GM23338 (cell line): ENCODE data around the gene SETDB1. TPM values are rescaled to one million over a fixed set of nuclear protein-coding genes. Genes with fewer than 3 reads are reported as not detected.

Experiments used
- ATAC-seq: fragments of 200-7000 bp; cut with Tn5 transposase; 3 replicates; pipeline ENCODE4 v1.9.1; 2020
- DNase-seq: peaks from one replicate; pipeline ENCODE4 v3.0.0-alpha.2; 2015; ENCODE audit warnings: low spot score
- H2AFZ ChIP-seq: fragments of 200-600 bp; sonication (generic); 2 replicates; pipeline ENCODE4 v1.8.0; 2016; ENCODE audit warnings: antibody characterized with exemption, mild to moderate bottlenecking, moderate library complexity
- H3F3A ChIP-seq: fragments of 200-600 bp; sonication (generic); replicated peaks from 2 replicates; pipeline ENCODE4 v1.8.0; 2017; ENCODE audit warnings: antibody characterized with exemption, mixed run types, low read depth
- H3K27ac ChIP-seq: fragments of 200-600 bp; sonication (generic); 2 replicates; pipeline ENCODE4 v1.6.1; 2016; ENCODE audit warnings: low read depth
- H3K27me3 ChIP-seq: fragments of 200-600 bp; sonication (generic); 2 replicates; pipeline ENCODE4 v1.8.0; 2016; ENCODE audit warnings: mild to moderate bottlenecking, mixed run types, moderate library complexity; ENCODE audit not compliant: insufficient read depth
- H3K36me3 ChIP-seq: fragments of 200-600 bp; sonication (generic); 2 replicates; pipeline ENCODE4 v1.8.0; 2016; ENCODE audit warnings: mild to moderate bottlenecking; ENCODE audit not compliant: insufficient read depth
- H3K4me1 ChIP-seq: fragments of 200-600 bp; sonication (generic); 2 replicates; pipeline ENCODE4 v1.8.0; 2016; ENCODE audit warnings: mild to moderate bottlenecking, moderate library complexity; ENCODE audit not compliant: insufficient read depth
- H3K4me2 ChIP-seq: fragments of 200-600 bp; sonication (generic); 2 replicates; pipeline ENCODE4 v1.7.1; 2017; ENCODE audit warnings: mixed run types
- H3K4me3 ChIP-seq: fragments of 200-600 bp; sonication (generic); 2 replicates; pipeline ENCODE4 v1.6.1; 2016; ENCODE audit warnings: mixed run types
- H3K79me2 ChIP-seq: fragments of 200-600 bp; sonication (generic); replicated peaks from 2 replicates; pipeline ENCODE4 v1.8.0; 2017; ENCODE audit warnings: mild to moderate bottlenecking; ENCODE audit not compliant: insufficient read depth
- H3K9me2 ChIP-seq: fragments of 200-600 bp; sonication (generic); 2 replicates; pipeline ENCODE4 v1.8.0; 2017; ENCODE audit not compliant: insufficient read depth
- H4K20me1 ChIP-seq: fragments of 200-600 bp; sonication (generic); replicated peaks from 2 replicates; pipeline ENCODE4 v1.8.0; 2017; ENCODE audit warnings: mild to moderate bottlenecking; ENCODE audit not compliant: insufficient read depth
- H3K27ac Mint-ChIP-seq: 2 replicates; pipeline ENCODE4 v1.8.0; 2020; ENCODE audit warnings: inconsistent platforms, mild to moderate bottlenecking, moderate library complexity, mixed read lengths
- H3K27me3 Mint-ChIP-seq: 3 replicates; pipeline ENCODE4 v1.8.0; 2022; ENCODE audit warnings: low read depth, mild to moderate bottlenecking, moderate library complexity, mixed read lengths, inconsistent platforms; ENCODE audit not compliant: insufficient read depth, poor library complexity
- H3K36me3 Mint-ChIP-seq: 3 replicates; pipeline ENCODE4 v1.8.0; 2021; ENCODE audit warnings: low read depth, mild to moderate bottlenecking, inconsistent platforms, moderate library complexity, mixed read lengths
- H3K4me1 Mint-ChIP-seq: 3 replicates; pipeline ENCODE4 v1.8.0; 2020; ENCODE audit warnings: mild to moderate bottlenecking, inconsistent platforms, mixed read lengths
- H3K4me3 Mint-ChIP-seq: 3 replicates; pipeline ENCODE4 v1.8.0; 2021; ENCODE audit warnings: moderate library complexity, mild to moderate bottlenecking, inconsistent platforms, mixed read lengths
- H3K9me3 Mint-ChIP-seq: 3 replicates; pipeline ENCODE4 v1.8.0; 2020; ENCODE audit warnings: moderate library complexity, mild to moderate bottlenecking, inconsistent platforms, mixed read lengths
- CTCF ChIP-seq, 2 experiments: fragments of 200-600 bp in 1 of 2; sonication (generic) in 1 of 2; conservative IDR thresholded peaks; 2 replicates each; pipeline versions ENCODE4 v1.5.1 to v1.6.1; 2016 to 2017; ENCODE audit warnings: antibody characterized with exemption in 2 of 2, low read depth in 2 of 2, mild to moderate bottlenecking in 2 of 2, moderate library complexity in 1 of 2
- POLR2AphosphoS5 ChIP-seq: IDR thresholded peaks from 2 replicates; pipeline ENCODE4 v1.6.1; 2016; ENCODE audit warnings: antibody characterized with exemption, low read depth
- ZNF331 ChIP-seq: fragments of 250-450 bp; sonication (Bioruptor Pico); IDR thresholded peaks from 2 replicates; pipeline ENCODE4 v1.5.0; 2020; ENCODE audit warnings: low read depth, mild to moderate bottlenecking, moderate library complexity
- ZNF462 ChIP-seq: fragments of 250-450 bp; sonication (Bioruptor Pico); IDR thresholded peaks from 2 replicates; pipeline ENCODE4 v1.5.0; 2020; ENCODE audit warnings: mild to moderate bottlenecking, moderate library complexity
- polyA plus RNA-seq: library from polyadenylated mRNA; unstranded; fragments of >200 nt; fragmentation: Nextera tagmentation; extraction: Ambion mirVana; gene quantifications from 2 replicates; pipeline ENCODE4 v1.2.1, GENCODE V29; 2016
- total RNA-seq: library from RNA; depleted of rRNA; stranded (reverse); fragments of >200 nt; shearing (Covaris generic); gene quantifications from 2 replicates; pipeline ENCODE4 v1.2.3, GENCODE V29; 2014

SETDB1 gene
- total and polyA plus RNA-seq, 2 experiments from 2014 or later = 16.9 to 47.4 TPM

- TF ChIP-seq ZNF462 (CRISPR knock-in tag) = no peak
- TF ChIP-seq POLR2AphosphoS5 = no peak
Observed at GRCh38 chr1:150970808-150971582, 44.8 kb downstream of the SETDB1 start (continued).

GRCh38 chr1:150971583-150972416 lies 45.6 kb downstream of the SETDB1 start:
- peak; percentile 34 for ATAC-seq
- peak; percentile 67 for DNase-seq
- Histone ChIP-seq H3K36me3 (peaks cover 17% of the 10 kb centered on the region), H2AFZ (no peak overlapping the region), H4K20me1 (peaks cover 22% of the 10 kb centered on the region; the same call in 1 of the 2 replicates), H3K4me3 (peak overlapping the region; percentile 88), H3K4me2 (peak overlapping the region; percentile 96), H3K27me3 (0 out of 2 replicates have a peak, but pooled peaks cover 3% of the 10 kb centered on the region), H3K79me2 (peaks cover 67% of the 10 kb centered on the region), H3F3A (peaks cover 5% of the 10 kb centered on the region), H3K4me1 (peaks cover 47% of the 10 kb centered on the region), H3K9me2 (no peaks in the 10 kb centered on the region), H3K27ac (peak overlapping the region; percentile 88)
- TF ChIP-seq ZNF331 (CRISPR knock-in tag) = no peak
- peak in 1 of 2 experiments; percentile 20; a peak in 1 of 4 replicates for TF ChIP-seq CTCF (conservative IDR thresholded peaks at IDR 0.05; ENCODE audit: low read depth in 2 of 2)
- peaks cover 29% of the 10 kb centered on the region for H3K27me3 Mint-ChIP-seq
- peak overlapping the region; percentile 82 for H3K4me3 Mint-ChIP-seq
- H3K36me3 Mint-ChIP-seq = peaks cover 37% of the 10 kb centered on the region
- peak overlapping the region; percentile 66 for H3K27ac Mint-ChIP-seq
- H3K4me1 Mint-ChIP-seq = peaks cover 56% of the 10 kb centered on the region
- peaks cover 4% of the 10 kb centered on the region; the same call in 1 of the 3 replicates for H3K9me3 Mint-ChIP-seq
